GM18870 (cell line): ENCODE data around the gene CYP2A7.
"Not testable (repeated sequence)": the region's sequence is repeated elsewhere in the genome, so short reads cannot be mapped to it uniquely, and the experiment has no call there.

ENCODE experiments used
- ATAC-seq: cut with Tn5 transposase; IDR thresholded peaks from one replicate; pipeline ENCODE4 v1.9.1; 2021; ENCODE audit warnings: moderate library complexity; ENCODE audit not compliant: unreplicated experiment

The CYP2A7 gene

GRCh38 chr19:40842997-40843652 is 38.9 kb downstream of the CYP2A7 start:
- ATAC-seq = not testable (repeated sequence)

- not testable (repeated sequence) for ATAC-seq
These were observed 40.0 kb downstream of the CYP2A7 start for GRCh38 chr19:40842012-40842411.

GRCh38 chr19:40838477-40838876 is 43.6 kb downstream of the CYP2A7 start:
- not testable (repeated sequence) for ATAC-seq

- no peak for ATAC-seq
These were observed 45.1 kb downstream of the CYP2A7 start for GRCh38 chr19:40836754-40837429.

- not testable (repeated sequence) for ATAC-seq
These were observed 48.1 kb downstream of the CYP2A7 start for GRCh38 chr19:40833728-40834533.

- not testable (repeated sequence) for ATAC-seq
These were observed 49.6 kb downstream of the CYP2A7 start for GRCh38 chr19:40832431-40832790.

GRCh38 chr19:40831502-40832430 is 50.3 kb downstream of the CYP2A7 start:
- no peak for ATAC-seq

- ATAC-seq = not testable (repeated sequence)
These were observed 51.3 kb downstream of the CYP2A7 start for GRCh38 chr19:40830741-40831140.

- ATAC-seq = no peak
These were observed 52.8 kb downstream of the CYP2A7 start for GRCh38 chr19:40829205-40829604.

GRCh38 chr19:40827386-40828247 is 54.4 kb downstream of the CYP2A7 start:
- no peak for ATAC-seq

GRCh38 chr19:40826699-40827385 is 55.2 kb downstream of the CYP2A7 start:
- not testable (repeated sequence) for ATAC-seq

GRCh38 chr19:40826312-40826698 is 55.7 kb downstream of the CYP2A7 start:
- ATAC-seq = not testable (repeated sequence)

GRCh38 chr19:40825460-40826095 is 56.5 kb downstream of the CYP2A7 start:
- not testable (repeated sequence) for ATAC-seq
